PC-9 (cell line): ENCODE data around the gene CYP17A1. TPM values are rescaled to one million over a fixed set of nuclear protein-coding genes. Genes with fewer than 3 reads are reported as not detected.
A peak's percentile ranks its signal among the peaks of the same experiment; 100 is the strongest.

Experiments used
- Bru-seq: library from RNA; stranded (reverse); fragments of 400-500 nt; gene quantifications from one replicate; lab custom pipeline; 2021; lab: Mats Ljungman, UMichigan
- BruChase-seq, 2 experiments: library from RNA; stranded (reverse); fragments of 400-500 nt; gene quantifications; one replicate each; lab custom pipeline; 2021; lab: Mats Ljungman, UMichigan
- BruUV-seq: library from RNA; stranded (reverse); fragments of 400-500 nt; replicated peaks from 2 replicates; lab custom pipeline; 2021; lab: Mats Ljungman, UMichigan
- CTCF ChIA-PET: fragments of 300-600 bp; sonication (Branson Sonifier 250); formaldehyde crosslinking; loops from one replicate; lab custom pipeline; 2022; ENCODE audit warnings: antibody characterized with exemption; lab: Charles Lee
- POLR2A ChIA-PET: fragments of 300-600 bp; sonication (Branson Sonifier 250); formaldehyde crosslinking; loops from one replicate; lab custom pipeline; 2022; ENCODE audit warnings: antibody characterized with exemption; ENCODE audit not compliant: unreplicated experiment; lab: Charles Lee
- DNase-seq, 2 experiments: peaks; one replicate each; pipeline versions ENCODE4 v3.0.0 to v3.0.0-alpha.2; 2015 to 2022; ENCODE audit warnings: mixed read lengths in 1 of 2
- H2AFZ ChIP-seq: fragments of 200-600 bp; sonication (generic); 2 replicates; pipeline ENCODE4 v1.8.1; 2017; ENCODE audit warnings: antibody characterized with exemption
- H3F3A ChIP-seq: fragments of 200-600 bp; sonication (generic); 2 replicates; pipeline ENCODE4 v1.8.1; 2017; ENCODE audit warnings: antibody characterized with exemption, mild to moderate bottlenecking, low read depth; ENCODE audit not compliant: insufficient read depth
- H3K27ac ChIP-seq: fragments of 200-600 bp; sonication (generic); 2 replicates; pipeline ENCODE4 v1.6.1; 2016; ENCODE audit warnings: mixed run types
- H3K27me3 ChIP-seq: fragments of 200-600 bp; sonication (generic); 2 replicates; pipeline ENCODE4 v1.6.1; 2016; ENCODE audit warnings: low read depth, mixed run types; ENCODE audit not compliant: insufficient read depth
- H3K36me3 ChIP-seq: fragments of 200-600 bp; sonication (generic); 2 replicates; pipeline ENCODE4 v1.6.1; 2016; ENCODE audit warnings: low read depth, mixed run types
- H3K4me1 ChIP-seq: fragments of 200-600 bp; sonication (generic); replicated peaks from 2 replicates; pipeline ENCODE4 v1.6.1; 2016; ENCODE audit warnings: mixed run types; ENCODE audit not compliant: insufficient read depth
- H3K4me2 ChIP-seq: fragments of 200-600 bp; sonication (generic); 2 replicates; pipeline ENCODE4 v1.6.1; 2017; ENCODE audit warnings: mixed run types
- H3K4me3 ChIP-seq: fragments of 200-600 bp; sonication (generic); 2 replicates; pipeline ENCODE4 v1.6.1; 2016; ENCODE audit warnings: mixed run types
- H3K79me2 ChIP-seq: fragments of 200-600 bp; sonication (generic); 2 replicates; pipeline ENCODE4 v1.6.1; 2017; ENCODE audit warnings: low read depth, mixed run types
- H3K9me2 ChIP-seq: fragments of 200-600 bp; sonication (generic); 2 replicates; pipeline ENCODE4 v1.8.1; 2017; ENCODE audit warnings: mild to moderate bottlenecking; ENCODE audit not compliant: insufficient read depth
- H3K9me3 ChIP-seq: fragments of 200-600 bp; sonication (generic); 2 replicates; pipeline ENCODE4 v1.8.1; 2016; ENCODE audit warnings: low read depth; ENCODE audit not compliant: insufficient read depth
- H4K20me1 ChIP-seq: fragments of 200-600 bp; sonication (generic); 2 replicates; pipeline ENCODE4 v1.8.1; 2017; ENCODE audit not compliant: insufficient read depth
- EZH2 ChIP-seq: fragments of 200-600 bp; sonication (generic); IDR thresholded peaks from 2 replicates; pipeline ENCODE4 v1.8.0; 2017; ENCODE audit warnings: antibody characterized with exemption, low read depth
- intact Hi-C: fragments of 100-400 bp; cut with micrococcal nuclease; formaldehyde crosslinking; loops from one replicate; pipeline ENCODE4 v1.10.0; 2022; ENCODE audit not compliant: unreplicated experiment
- long read RNA-seq: library from polyadenylated mRNA; stranded (forward); transcript quantifications from one replicate; pipeline ENCODE4 v2.0.0, GENCODE V29; 2022
- total RNA-seq: library from RNA; stranded (reverse); gene quantifications from 2 replicates; pipeline ENCODE4 v1.2.3, GENCODE V29; 2021
- TF ChIP-seq, protein P1 (sequence below): fragments of 200-600 bp; sonication (generic); conservative IDR thresholded peaks from 2 replicates; pipeline ENCODE4 v1.6.1; 2017; ENCODE audit warnings: mixed run types, antibody characterized with exemption, mild to moderate bottlenecking, moderate library complexity

CYP17A1 gene, protein sequence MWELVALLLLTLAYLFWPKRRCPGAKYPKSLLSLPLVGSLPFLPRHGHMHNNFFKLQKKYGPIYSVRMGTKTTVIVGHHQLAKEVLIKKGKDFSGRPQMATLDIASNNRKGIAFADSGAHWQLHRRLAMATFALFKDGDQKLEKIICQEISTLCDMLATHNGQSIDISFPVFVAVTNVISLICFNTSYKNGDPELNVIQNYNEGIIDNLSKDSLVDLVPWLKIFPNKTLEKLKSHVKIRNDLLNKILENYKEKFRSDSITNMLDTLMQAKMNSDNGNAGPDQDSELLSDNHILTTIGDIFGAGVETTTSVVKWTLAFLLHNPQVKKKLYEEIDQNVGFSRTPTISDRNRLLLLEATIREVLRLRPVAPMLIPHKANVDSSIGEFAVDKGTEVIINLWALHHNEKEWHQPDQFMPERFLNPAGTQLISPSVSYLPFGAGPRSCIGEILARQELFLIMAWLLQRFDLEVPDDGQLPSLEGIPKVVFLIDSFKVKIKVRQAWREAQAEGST
- total RNA-seq (not detected in 2 replicates), Bru-seq, nascent RNA (not detected), BruChase-seq, experiment 1, labeled RNA remaining after a 2-hour chase (percentile 8 among the genes with signal in this experiment), BruChase-seq, experiment 2, labeled RNA remaining after a 6-hour chase (percentile 9 among the genes with signal in this experiment)
- long read RNA-seq = 0 reads

- no peak within 1 kb of the TSS for H3K4me3 ChIP-seq
- ChIA-PET POLR2A (no interaction called here), CTCF (interaction anchor here (0.6 kb wide), 2 partner anchors 143 to 224 kb away, joined by 3 to 4 read pairs; no protein-coding TSS in a partner anchor)
- H2AFZ ChIP-seq = no peak within 1 kb of the TSS
- H3K79me2 ChIP-seq = no peaks in the 10 kb centered on the region
- no peak within 1 kb of the TSS for H3K27ac ChIP-seq
- no peaks in the 10 kb centered on the region for H3K27me3 ChIP-seq
- H3K4me2 ChIP-seq = no peak within 1 kb of the TSS
- no TSS peak for BruUV-seq
- H3K9me3 ChIP-seq = no peaks in the 10 kb centered on the region
- no peaks in the 10 kb centered on the region for H3K36me3 ChIP-seq
- H3K9me2 ChIP-seq = no peaks in the 10 kb centered on the region
- TF ChIP-seq EZH2 = no peak
- TF ChIP-seq, protein P1, sequence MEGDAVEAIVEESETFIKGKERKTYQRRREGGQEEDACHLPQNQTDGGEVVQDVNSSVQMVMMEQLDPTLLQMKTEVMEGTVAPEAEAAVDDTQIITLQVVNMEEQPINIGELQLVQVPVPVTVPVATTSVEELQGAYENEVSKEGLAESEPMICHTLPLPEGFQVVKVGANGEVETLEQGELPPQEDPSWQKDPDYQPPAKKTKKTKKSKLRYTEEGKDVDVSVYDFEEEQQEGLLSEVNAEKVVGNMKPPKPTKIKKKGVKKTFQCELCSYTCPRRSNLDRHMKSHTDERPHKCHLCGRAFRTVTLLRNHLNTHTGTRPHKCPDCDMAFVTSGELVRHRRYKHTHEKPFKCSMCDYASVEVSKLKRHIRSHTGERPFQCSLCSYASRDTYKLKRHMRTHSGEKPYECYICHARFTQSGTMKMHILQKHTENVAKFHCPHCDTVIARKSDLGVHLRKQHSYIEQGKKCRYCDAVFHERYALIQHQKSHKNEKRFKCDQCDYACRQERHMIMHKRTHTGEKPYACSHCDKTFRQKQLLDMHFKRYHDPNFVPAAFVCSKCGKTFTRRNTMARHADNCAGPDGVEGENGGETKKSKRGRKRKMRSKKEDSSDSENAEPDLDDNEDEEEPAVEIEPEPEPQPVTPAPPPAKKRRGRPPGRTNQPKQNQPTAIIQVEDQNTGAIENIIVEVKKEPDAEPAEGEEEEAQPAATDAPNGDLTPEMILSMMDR = no peak
- intact Hi-C loops = loop anchor here (5.0 to 10.0 kb wide), 2 partner anchors 112 to 495 kb away; no protein-coding TSS in a partner anchor
- no peaks in the 10 kb centered on the region for H4K20me1 ChIP-seq
- no peaks in the 10 kb centered on the region for H3F3A ChIP-seq
- H3K4me1 ChIP-seq = no peaks in the 10 kb centered on the region
- DNase-seq = no peak
Measured at GRCh38 chr10:102837230-102837721, at the start of gene CYP17A1. TSS of gene CYP17A1 (minus strand) at chr10:102837413. CDS start at chr10:102837361, 52 bp downstream.

DNA sequence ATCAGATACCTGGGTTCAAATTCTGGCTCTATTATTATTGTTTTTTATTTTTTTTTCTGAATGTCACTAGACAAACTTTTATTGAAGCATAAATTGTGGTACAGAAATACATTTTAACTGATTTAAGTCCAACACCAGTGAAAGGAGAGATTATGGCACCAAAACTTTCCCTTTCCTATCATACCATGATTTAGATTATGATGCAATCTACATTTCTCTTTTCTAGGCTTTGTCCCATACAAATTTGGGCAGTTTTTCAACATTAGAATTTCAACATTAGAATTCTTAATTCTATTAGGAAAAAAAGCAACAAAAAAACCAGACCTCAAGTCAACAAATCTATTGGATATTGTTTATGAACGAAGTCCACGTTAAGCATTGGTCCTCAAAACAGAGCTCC lies 43.0 kb upstream of the CYP17A1 start:
- no peak overlapping the region for H3K4me2 ChIP-seq
- ChIA-PET CTCF (no interaction called here), POLR2A (no interaction called here)
- TF ChIP-seq EZH2 = no peak
- TF ChIP-seq, protein P1 = no peak
- H3K9me3 ChIP-seq = no peaks in the 10 kb centered on the region
- intact Hi-C loops = no loop called here
- no peaks in the 10 kb centered on the region for H4K20me1 ChIP-seq
- H3K36me3 ChIP-seq = no peaks in the 10 kb centered on the region
- no peak overlapping the region for H3K4me3 ChIP-seq
- no TSS peak for BruUV-seq
- no peak for DNase-seq
- no peak overlapping the region for H2AFZ ChIP-seq
- no peak overlapping the region for H3K27ac ChIP-seq
- H3K27me3 ChIP-seq = no peaks in the 10 kb centered on the region
- H3K9me2 ChIP-seq = no peaks in the 10 kb centered on the region
- H3K79me2 ChIP-seq = no peaks in the 10 kb centered on the region
- H3K4me1 ChIP-seq = no peaks in the 10 kb centered on the region
- no peaks in the 10 kb centered on the region for H3F3A ChIP-seq

DNA sequence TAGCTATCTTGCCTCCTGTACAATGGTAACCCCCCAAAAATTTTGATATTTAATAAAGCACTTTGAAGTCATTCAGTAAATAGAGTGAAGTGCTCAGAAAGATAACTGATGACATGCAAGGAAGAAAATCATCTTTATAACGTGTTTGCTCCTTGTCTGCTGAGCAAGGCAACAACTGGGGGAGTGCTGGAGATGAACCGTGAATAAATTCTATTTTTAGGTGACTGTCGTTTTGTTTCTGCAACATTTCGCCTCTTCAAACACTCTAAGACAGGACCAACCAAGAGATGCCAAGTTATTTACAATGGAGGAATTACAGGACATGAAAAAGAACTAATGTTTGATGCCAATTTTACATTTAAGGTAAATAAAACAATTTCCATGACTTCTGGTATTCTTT lies 41.4 kb upstream of the CYP17A1 start:
- DNase-seq = no peak
- Histone ChIP-seq H3K36me3 (no peaks in the 10 kb centered on the region), H3K4me1 (no peaks in the 10 kb centered on the region), H3K79me2 (no peaks in the 10 kb centered on the region), H3K4me2 (no peak overlapping the region), H3K27ac (no peak overlapping the region), H3K27me3 (no peaks in the 10 kb centered on the region), H3K9me2 (no peaks in the 10 kb centered on the region), H2AFZ (no peak overlapping the region), H4K20me1 (no peaks in the 10 kb centered on the region), H3F3A (no peaks in the 10 kb centered on the region), H3K4me3 (no peak overlapping the region), H3K9me3 (no peaks in the 10 kb centered on the region)
- POLR2A ChIA-PET = no interaction called here
- no peak for TF ChIP-seq EZH2
- TF ChIP-seq, protein P1 = no peak
- CTCF ChIA-PET = no interaction called here
- BruUV-seq = no TSS peak
- intact Hi-C loops = no loop called here
